Right lobe of liver (tissue), 4 donors: Measurements from ENCODE around the gene OSBPL10.

Experiments
- CTCF ChIP-seq, 4 donors: fragments of 200-600 bp in 3 of 4; fragments of 450-650 bp in 1 of 4; IDR thresholded peaks; one replicate each; pipeline versions ENCODE4 v1.5.1 to v1.8.0; 2016 to 2022; ENCODE audit warnings: antibody characterized with exemption in 4 of 4, mild to moderate bottlenecking in 2 of 4
- POLR2A ChIP-seq: fragments of 450-650 bp; IDR thresholded peaks from one replicate; pipeline ENCODE4 v1.6.1; 2017; ENCODE audit warnings: antibody characterized with exemption, mild to moderate bottlenecking
- donor health status: DM: no; HTN: no; CAD: no.
- donor health status: DM: no; HTN: no; CAD: no.
- donor health status: DM: no; HTN: yes; CAD: no.

GRCh38 chr3:31616711-31617110 lies 364.4 kb downstream of the OSBPL10 start:
- no peak for TF ChIP-seq CTCF (IDR thresholded peaks at IDR 0.05)
- no peak for TF ChIP-seq POLR2A
